NCI-H2081 (cell line): ENCODE results near the gene UBAP2L.
"Not testable (repeated sequence)": the region's sequence is repeated elsewhere in the genome, so short reads cannot be mapped to it uniquely, and the experiment has no call there.

Experiments
- DNase-seq, 2 experiments: peaks; one replicate each; lab custom pipeline; 2025; lab: John Stamatoyannopoulos, UW

Gene UBAP2L

GRCh38 chr1:154307670-154308270, 87.0 kb downstream of the UBAP2L start:
- DNase-seq, result not testable (repeated sequence)

- DNase-seq, result not testable (repeated sequence)
Observed at GRCh38 chr1:154309136-154309535, 88.4 kb downstream of the UBAP2L start.

- not testable (repeated sequence) for DNase-seq
Observed at GRCh38 chr1:154312229-154313065, 91.7 kb downstream of the UBAP2L start.

- no peak for DNase-seq
Observed at GRCh38 chr1:154313066-154313356, 92.3 kb downstream of the UBAP2L start.

DNA sequence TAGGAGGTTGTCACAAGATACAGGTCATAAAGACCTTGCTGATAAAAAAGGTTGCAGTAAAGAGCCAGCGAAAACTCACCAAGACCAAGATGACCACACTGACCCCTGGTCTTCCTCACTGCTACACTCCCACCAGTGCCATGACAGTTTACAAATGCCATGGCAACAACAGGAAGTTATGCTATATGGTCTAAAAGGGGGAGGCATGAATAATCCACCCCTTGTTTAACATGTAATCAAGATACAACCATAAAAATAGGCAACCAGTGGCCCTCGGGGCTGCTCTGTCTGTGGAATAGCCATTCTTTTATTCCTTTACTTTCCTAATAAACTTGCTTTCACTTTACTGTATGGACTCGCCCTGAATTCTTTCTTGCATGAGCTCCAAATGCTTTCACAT, 93.5 kb downstream of the UBAP2L start:
- DNase-seq, result not testable (repeated sequence)

DNA sequence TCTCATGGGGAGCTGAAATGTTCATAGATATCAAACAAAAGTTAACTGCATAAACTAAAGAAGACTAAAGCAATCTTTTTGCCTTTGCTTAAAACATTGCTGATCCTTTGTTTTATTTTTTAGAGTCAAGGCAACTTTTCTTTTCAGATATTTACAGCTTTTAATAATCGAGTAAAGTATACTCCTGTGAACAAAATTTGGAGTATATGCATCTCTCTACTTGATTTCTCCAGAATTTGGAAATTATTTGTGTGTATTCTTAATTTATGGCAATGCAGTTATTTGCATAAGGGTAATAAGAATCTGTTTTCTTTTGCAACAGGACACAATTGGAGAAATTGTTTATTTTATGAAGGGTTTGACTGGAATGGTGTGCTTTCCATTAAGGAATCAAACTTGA, 95.9 kb downstream of the UBAP2L start:
- no peak for DNase-seq

GRCh38 chr1:154318386-154318785, 97.6 kb downstream of the UBAP2L start:
- DNase-seq, result no peak
